ENCODE results near the gene TMEM147.

TMEM147 gene

DNA sequence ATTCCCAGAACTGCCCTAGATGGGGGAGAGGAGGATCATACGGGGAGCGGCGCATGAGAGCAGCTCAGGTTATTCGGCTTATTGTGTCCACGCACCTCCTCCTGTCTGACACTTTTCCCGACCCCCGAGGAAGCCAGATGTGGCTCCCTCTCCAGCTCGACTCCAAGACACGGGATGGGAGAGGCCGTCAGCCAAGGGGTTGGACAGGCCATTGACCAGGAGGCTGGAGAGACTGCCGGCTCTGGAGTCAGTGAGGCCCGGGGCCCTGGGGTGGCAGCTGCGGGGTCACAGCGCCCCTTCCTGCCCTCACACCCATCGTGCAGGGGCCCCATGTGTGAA lies 34.8 kb upstream of the TMEM147 start:
- no peak overlapping the region for H3K27ac ChIP-seq (replicated peaks)
- no peak for DNase-seq (ENCODE audit: low read depth in 1 of 2, low spot score in 1 of 2)
- TF ChIP-seq POLR2AphosphoS5 (IDR thresholded peaks at IDR 0.05; ENCODE audit: low read depth) (no peak), SPI1 (IDR thresholded peaks at IDR 0.05; ENCODE audit: borderline replicate concordance, low read depth) (no peak)
- TF ChIP-seq, protein P1, sequence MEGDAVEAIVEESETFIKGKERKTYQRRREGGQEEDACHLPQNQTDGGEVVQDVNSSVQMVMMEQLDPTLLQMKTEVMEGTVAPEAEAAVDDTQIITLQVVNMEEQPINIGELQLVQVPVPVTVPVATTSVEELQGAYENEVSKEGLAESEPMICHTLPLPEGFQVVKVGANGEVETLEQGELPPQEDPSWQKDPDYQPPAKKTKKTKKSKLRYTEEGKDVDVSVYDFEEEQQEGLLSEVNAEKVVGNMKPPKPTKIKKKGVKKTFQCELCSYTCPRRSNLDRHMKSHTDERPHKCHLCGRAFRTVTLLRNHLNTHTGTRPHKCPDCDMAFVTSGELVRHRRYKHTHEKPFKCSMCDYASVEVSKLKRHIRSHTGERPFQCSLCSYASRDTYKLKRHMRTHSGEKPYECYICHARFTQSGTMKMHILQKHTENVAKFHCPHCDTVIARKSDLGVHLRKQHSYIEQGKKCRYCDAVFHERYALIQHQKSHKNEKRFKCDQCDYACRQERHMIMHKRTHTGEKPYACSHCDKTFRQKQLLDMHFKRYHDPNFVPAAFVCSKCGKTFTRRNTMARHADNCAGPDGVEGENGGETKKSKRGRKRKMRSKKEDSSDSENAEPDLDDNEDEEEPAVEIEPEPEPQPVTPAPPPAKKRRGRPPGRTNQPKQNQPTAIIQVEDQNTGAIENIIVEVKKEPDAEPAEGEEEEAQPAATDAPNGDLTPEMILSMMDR (IDR thresholded peaks at IDR 0.05; ENCODE audit: insufficient read depth, low read length): no peak
- no peak overlapping the region for H3K4me3 ChIP-seq (replicated peaks; ENCODE audit: insufficient read depth, low read length)
- peaks cover 50% of the 10 kb centered on the region for H3K27me3 ChIP-seq (ENCODE audit: insufficient read depth, poor library complexity, severe bottlenecking)

DNA sequence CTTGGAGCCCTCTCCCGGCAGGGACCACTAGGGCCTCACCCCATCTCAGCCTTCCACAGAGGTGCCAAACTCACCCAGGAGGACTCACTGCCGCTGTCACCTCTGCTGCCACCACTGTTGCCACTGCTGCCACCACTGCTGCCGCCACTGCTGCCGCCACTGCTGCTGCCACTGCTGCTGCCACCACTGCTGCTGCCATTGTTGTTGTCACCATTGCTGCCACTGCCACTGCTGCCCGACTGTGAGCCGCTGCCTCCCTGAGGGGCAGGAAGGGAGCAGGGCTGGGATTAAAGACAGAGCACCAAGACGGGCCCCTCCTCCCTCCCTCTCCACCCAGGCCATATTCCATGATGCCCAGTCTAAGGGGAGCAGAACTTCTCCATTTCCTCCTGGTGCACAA lies 34.1 kb upstream of the TMEM147 start:
- TF ChIP-seq GABPA (IDR thresholded peaks at IDR 0.05; ENCODE audit: low read depth) (no peak), REST (IDR thresholded peaks at IDR 0.05; ENCODE audit: insufficient replicate concordance, low read depth) (no peak), SPI1 (IDR thresholded peaks at IDR 0.05; ENCODE audit: borderline replicate concordance, low read depth) (no peak), POLR2AphosphoS5 (IDR thresholded peaks at IDR 0.05; ENCODE audit: low read depth) (no peak)
- TF ChIP-seq, protein P1 (IDR thresholded peaks at IDR 0.05; ENCODE audit: insufficient read depth, low read length): no peak
- no peak for DNase-seq (ENCODE audit: low read depth in 1 of 2, low spot score in 1 of 2)
- no peak overlapping the region for H3K27ac ChIP-seq (replicated peaks)
- peaks cover 48% of the 10 kb centered on the region for H3K27me3 ChIP-seq (ENCODE audit: insufficient read depth, poor library complexity, severe bottlenecking)
- H3K4me3 ChIP-seq (replicated peaks; ENCODE audit: insufficient read depth, low read length): no peak overlapping the region

DNA sequence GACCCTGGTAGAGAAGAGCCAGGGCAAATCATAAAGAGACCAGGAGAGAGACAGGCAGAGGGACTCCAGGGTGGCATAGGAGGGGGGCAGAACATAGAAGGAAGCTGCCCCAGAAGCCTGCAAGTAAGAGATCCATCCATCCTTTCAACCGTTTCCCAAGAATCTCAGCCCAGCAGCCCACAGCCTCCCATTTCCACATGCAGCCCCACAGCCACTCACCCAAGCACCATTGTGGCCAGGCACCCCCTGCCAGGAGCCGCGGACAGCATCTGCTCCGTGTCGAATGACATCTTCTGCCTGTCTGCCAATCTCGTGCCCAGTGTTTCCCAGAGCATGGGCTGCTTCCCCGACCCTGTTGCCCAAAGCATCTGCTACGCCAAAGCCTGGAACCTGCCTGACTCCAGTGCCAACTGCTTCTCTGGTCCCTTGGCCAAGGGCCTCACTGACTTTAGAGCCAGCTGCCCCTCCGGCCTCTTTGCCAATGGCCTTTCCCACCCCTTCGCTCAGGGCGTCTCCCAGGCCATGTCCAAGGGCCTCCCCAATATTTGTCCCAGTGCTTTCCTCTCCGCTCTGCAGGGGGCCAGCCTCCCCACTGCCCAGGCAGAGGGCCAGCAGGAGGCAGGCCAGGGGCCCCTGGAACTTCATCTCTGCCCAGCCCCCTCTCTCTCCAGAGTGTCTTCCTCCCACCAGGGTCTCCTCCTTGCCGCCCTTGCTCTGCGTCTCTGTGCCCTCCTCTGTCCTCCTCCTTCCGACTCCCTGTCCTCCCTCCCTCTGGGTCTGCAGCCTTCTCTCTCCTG lies 32.4 kb upstream of the TMEM147 start:
- peaks cover 36% of the 10 kb centered on the region for H3K27me3 ChIP-seq (ENCODE audit: insufficient read depth, poor library complexity, severe bottlenecking)
- DNase-seq (ENCODE audit: low read depth in 1 of 2, low spot score in 1 of 2): no peak
- TF ChIP-seq GABPA (IDR thresholded peaks at IDR 0.05; ENCODE audit: low read depth) (no peak), REST (IDR thresholded peaks at IDR 0.05; ENCODE audit: insufficient replicate concordance, low read depth) (no peak), SPI1 (IDR thresholded peaks at IDR 0.05; ENCODE audit: borderline replicate concordance, low read depth) (no peak), POLR2AphosphoS5 (IDR thresholded peaks at IDR 0.05; ENCODE audit: low read depth) (no peak)
- TF ChIP-seq, protein P1 (IDR thresholded peaks at IDR 0.05; ENCODE audit: insufficient read depth, low read length): no peak
- no peak overlapping the region for H3K4me3 ChIP-seq (replicated peaks; ENCODE audit: insufficient read depth, low read length)
- no peak overlapping the region for H3K27ac ChIP-seq (replicated peaks)

All from HL-60 (cell line).